Natural killer cell (primary cell): ENCODE data around the gene ACTN4. TPM values are rescaled to one million over a fixed set of nuclear protein-coding genes. Genes with fewer than 3 reads are reported as not detected.

Experiments
- ATAC-seq, 3 donors: fragments of 150-1000 bp in 2 of 3; fragments of 200-7000 bp in 1 of 3; cut with Tn5 transposase; 1 replicate in 1 of 3; 2 replicates in 2 of 3; pipeline ENCODE4 v1.10.0; 2021; ENCODE audit warnings: mild to moderate bottlenecking in 2 of 3, moderate library complexity in 2 of 3
- DNase-seq, 2 donors: peaks; one replicate each; pipeline versions ENCODE4 v3.0.0 to v3.0.0-alpha.2; 2013 to 2021; ENCODE audit warnings: mixed read lengths in 1 of 2
- H3K27ac ChIP-seq: one replicate; pipeline ENCODE4 v1.5.1; 2013; ENCODE audit warnings: mild to moderate bottlenecking, low read length
- H3K27me3 ChIP-seq: one replicate; pipeline ENCODE4 v1.6.1; 2013; ENCODE audit warnings: low read length; ENCODE audit not compliant: control insufficient read depth, insufficient read depth
- H3K36me3 ChIP-seq: one replicate; pipeline ENCODE4 v1.6.1; 2013; ENCODE audit warnings: low read length; ENCODE audit not compliant: control insufficient read depth, insufficient read depth
- H3K4me1 ChIP-seq: one replicate; pipeline ENCODE4 v1.6.1; 2013; ENCODE audit warnings: low read length; ENCODE audit not compliant: control insufficient read depth, insufficient read depth
- H3K4me3 ChIP-seq: one replicate; pipeline ENCODE4 v1.5.1; 2013; ENCODE audit warnings: low read length
- H3K9me3 ChIP-seq: one replicate; pipeline ENCODE4 v1.6.1; 2013; ENCODE audit warnings: low read length; ENCODE audit not compliant: control insufficient read depth, insufficient read depth
- H3K27ac Mint-ChIP-seq, 2 donors: one replicate each; pipeline ENCODE4 v1.8.0; 2022; ENCODE audit warnings: mild to moderate bottlenecking in 2 of 2, mixed read lengths in 2 of 2, moderate library complexity in 1 of 2
- H3K27me3 Mint-ChIP-seq, 2 donors: one replicate each; pipeline ENCODE4 v1.8.0; 2022; ENCODE audit warnings: low read depth in 2 of 2, mixed read lengths in 2 of 2
- H3K36me3 Mint-ChIP-seq: one replicate; pipeline ENCODE4 v1.8.0; 2022; ENCODE audit warnings: mixed read lengths
- H3K4me1 Mint-ChIP-seq, 2 donors: one replicate each; pipeline ENCODE4 v1.8.0; 2022; ENCODE audit warnings: mixed read lengths in 2 of 2
- H3K4me3 Mint-ChIP-seq: one replicate; pipeline ENCODE4 v1.8.0; 2022; ENCODE audit warnings: mild to moderate bottlenecking, moderate library complexity, mixed read lengths
- H3K9me3 Mint-ChIP-seq, 2 donors: one replicate each; pipeline ENCODE4 v1.8.0; 2022; ENCODE audit warnings: mixed read lengths in 2 of 2
- WGBS: methylation state at CpG from one replicate; pipeline ENCODE4 v1.1.7; 2013; ENCODE audit warnings: missing lambda C conversion rate; ENCODE audit not compliant: insufficient coverage; 5-methylcytosine and 5-hydroxymethylcytosine counted together
- intact Hi-C: fragments of 100-400 bp; cut with micrococcal nuclease; formaldehyde crosslinking; loops from one replicate; pipeline ENCODE4 v1.14.2; 2022
- total RNA-seq, 4 donors: library from RNA; stranded (reverse); fragments of 120-200 nt in 1 of 4; gene quantifications; one replicate each; pipeline versions ENCODE4 v1.2.3 to v1.2.4, GENCODE V29; 2013 to 2022
- TF ChIP-seq, protein P1 (sequence below): fragments of 200-600 bp; IDR thresholded peaks from one replicate; pipeline ENCODE4 v1.8.0; 2022; ENCODE audit warnings: antibody characterized with exemption

ACTN4 gene
- total RNA-seq, 3 donors from 2014 or later (not counting 1 experiment from before 2014, with no cell fraction given): 443 to 595 (median 541) TPM

DNA sequence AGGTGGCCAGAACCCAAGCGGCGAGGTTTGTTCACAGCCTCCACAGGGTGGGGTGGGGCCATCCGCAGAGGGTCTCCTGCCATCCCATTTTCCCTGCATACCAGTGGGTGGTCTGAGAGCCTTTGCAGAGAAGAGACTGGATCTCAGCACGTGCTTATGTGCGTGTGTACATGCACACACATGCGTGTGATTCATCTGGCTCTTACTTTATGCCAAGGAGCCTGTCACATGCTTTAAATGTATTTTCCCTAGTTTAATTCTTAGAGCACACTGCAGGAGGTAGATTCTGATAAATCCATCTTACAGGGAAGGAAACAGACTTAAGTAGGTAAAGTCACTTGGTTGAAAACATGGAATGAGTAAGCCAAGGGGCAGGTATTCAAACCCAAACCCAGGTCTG is 49.7 kb downstream of the ACTN4 start:
- peak overlapping the region; percentile 70 for H3K4me3 Mint-ChIP-seq
- DNase-seq: no peak
- peaks cover 79% of the 10 kb centered on the region for H3K4me1 ChIP-seq
- 93% methylated on average over 6 of the region's 6 CpGs for WGBS
- intact Hi-C loops: loop anchor here (5.0 kb wide), 1 partner anchor 35 kb away; no protein-coding TSS in a partner anchor
- H3K36me3 ChIP-seq: peaks cover 30% of the 10 kb centered on the region
- H3K36me3 Mint-ChIP-seq: no peaks in the 10 kb centered on the region
- H3K27me3 ChIP-seq: no peaks in the 10 kb centered on the region
- no peak overlapping the region for H3K4me3 ChIP-seq
- no peaks in the 10 kb centered on the region for H3K27me3 Mint-ChIP-seq
- peaks cover 74 to 76% of the 10 kb centered on the region in 2 donors for H3K4me1 Mint-ChIP-seq
- TF ChIP-seq, protein P1, sequence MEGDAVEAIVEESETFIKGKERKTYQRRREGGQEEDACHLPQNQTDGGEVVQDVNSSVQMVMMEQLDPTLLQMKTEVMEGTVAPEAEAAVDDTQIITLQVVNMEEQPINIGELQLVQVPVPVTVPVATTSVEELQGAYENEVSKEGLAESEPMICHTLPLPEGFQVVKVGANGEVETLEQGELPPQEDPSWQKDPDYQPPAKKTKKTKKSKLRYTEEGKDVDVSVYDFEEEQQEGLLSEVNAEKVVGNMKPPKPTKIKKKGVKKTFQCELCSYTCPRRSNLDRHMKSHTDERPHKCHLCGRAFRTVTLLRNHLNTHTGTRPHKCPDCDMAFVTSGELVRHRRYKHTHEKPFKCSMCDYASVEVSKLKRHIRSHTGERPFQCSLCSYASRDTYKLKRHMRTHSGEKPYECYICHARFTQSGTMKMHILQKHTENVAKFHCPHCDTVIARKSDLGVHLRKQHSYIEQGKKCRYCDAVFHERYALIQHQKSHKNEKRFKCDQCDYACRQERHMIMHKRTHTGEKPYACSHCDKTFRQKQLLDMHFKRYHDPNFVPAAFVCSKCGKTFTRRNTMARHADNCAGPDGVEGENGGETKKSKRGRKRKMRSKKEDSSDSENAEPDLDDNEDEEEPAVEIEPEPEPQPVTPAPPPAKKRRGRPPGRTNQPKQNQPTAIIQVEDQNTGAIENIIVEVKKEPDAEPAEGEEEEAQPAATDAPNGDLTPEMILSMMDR: no peak
- H3K27ac ChIP-seq: no peak overlapping the region
- H3K27ac Mint-ChIP-seq: peak overlapping the region; percentile 89 to 93
- H3K9me3 Mint-ChIP-seq: no peaks in the 10 kb centered on the region
- no peaks in the 10 kb centered on the region for H3K9me3 ChIP-seq
- no peak for ATAC-seq

DNA sequence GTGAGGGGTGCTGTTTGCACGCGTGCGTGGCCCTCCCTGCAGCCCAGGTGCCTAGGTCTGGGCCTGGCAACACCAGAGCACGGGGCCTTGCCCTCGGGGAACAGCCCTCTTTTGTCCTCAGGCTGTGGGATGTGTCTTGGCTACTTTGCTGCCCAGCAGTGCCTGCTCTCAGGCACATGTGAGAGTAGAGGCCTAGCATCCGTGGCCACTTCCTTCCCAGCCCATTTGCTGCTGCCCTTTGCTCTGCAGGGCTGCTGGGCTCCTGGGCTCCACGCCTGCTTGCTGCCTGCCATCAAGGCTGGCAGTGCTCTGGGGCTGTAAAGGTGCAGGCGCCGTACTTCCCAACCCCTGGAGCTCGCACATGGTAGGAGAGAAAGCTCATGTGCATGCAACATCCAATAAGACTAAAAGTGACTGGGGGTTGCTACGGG is 50.2 kb downstream of the ACTN4 start:
- Mint-ChIP-seq H3K27me3 (no peaks in the 10 kb centered on the region), H3K27ac (peak overlapping the region; percentile 89 to 93), H3K9me3 (no peaks in the 10 kb centered on the region), H3K36me3 (no peaks in the 10 kb centered on the region), H3K4me3 (peak overlapping the region; percentile 81), H3K4me1 (peaks cover 70 to 71% of the 10 kb centered on the region in 2 donors)
- 72% methylated on average over 11 of the region's 11 CpGs for WGBS
- peaks cover 74% of the 10 kb centered on the region for H3K4me1 ChIP-seq
- intact Hi-C loops: loop anchor here (5.0 kb wide), 1 partner anchor 35 kb away; no protein-coding TSS in a partner anchor
- TF ChIP-seq, protein P1: no peak
- no peaks in the 10 kb centered on the region for H3K27me3 ChIP-seq
- DNase-seq (no peak), ATAC-seq (no peak)
- H3K4me3 ChIP-seq: no peak overlapping the region
- no peak overlapping the region for H3K27ac ChIP-seq
- H3K9me3 ChIP-seq: no peaks in the 10 kb centered on the region
- H3K36me3 ChIP-seq: peaks cover 35% of the 10 kb centered on the region

DNA sequence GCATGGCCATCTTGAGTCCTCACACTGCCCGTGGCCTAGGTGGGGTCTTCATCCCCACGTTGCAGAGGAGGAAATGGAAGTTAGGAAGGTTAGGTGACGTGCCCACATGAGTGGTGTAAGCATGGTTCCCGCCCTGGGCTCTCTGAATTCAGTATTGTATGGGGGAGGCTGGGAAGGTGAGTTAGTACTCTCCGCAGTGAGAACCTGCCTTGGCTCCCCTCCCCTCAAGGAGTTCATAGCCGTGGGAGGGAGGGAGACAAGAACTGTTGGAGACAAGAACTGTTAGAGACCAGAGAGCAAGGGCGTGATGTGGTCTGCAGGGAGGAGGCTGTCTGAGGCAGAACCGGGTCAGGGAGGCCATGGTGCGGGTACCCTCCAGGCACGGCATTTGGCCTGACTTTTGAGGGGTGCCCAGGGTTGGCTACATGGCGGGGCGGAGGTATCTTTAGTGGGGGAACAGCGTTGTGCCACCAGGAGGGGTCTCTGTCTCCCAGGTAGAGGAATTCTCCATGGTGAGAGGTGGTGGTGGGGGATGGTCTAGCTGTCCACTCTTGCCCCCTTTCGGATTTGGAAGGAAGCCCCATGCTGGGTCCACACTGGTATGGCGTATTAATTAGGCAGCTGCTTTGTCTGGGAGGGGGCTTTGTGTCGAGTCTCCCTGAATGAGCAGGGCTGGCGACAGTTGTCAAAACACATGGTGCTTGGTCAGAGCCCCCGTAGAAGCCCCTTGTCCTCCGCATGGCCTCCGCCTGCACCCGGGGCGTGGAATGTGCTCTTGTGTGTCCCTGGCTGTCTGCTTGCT is 51.0 kb downstream of the ACTN4 start:
- no peaks in the 10 kb centered on the region for H3K36me3 Mint-ChIP-seq
- H3K4me1 ChIP-seq: peaks cover 66% of the 10 kb centered on the region
- intact Hi-C loops: loop anchor here (5.0 kb wide), 1 partner anchor 34 kb away; no protein-coding TSS in a partner anchor

More for the DNA sequence above, 51.0 kb downstream of the ACTN4 start:
- H3K27ac ChIP-seq: peak overlapping the region; percentile 14
- ATAC-seq (no peak), DNase-seq (no peak)
- H3K4me3 ChIP-seq: no peak overlapping the region
- WGBS: 71% methylated on average over 22 of the region's 22 CpGs
- H3K36me3 ChIP-seq: peaks cover 38% of the 10 kb centered on the region
- Mint-ChIP-seq H3K4me3 (peak overlapping the region; percentile 81), H3K4me1 (peaks cover 62 to 64% of the 10 kb centered on the region in 2 donors), H3K9me3 (no peaks in the 10 kb centered on the region), H3K27me3 (no peaks in the 10 kb centered on the region), H3K27ac (peak overlapping the region; percentile 89 to 93)
- H3K27me3 ChIP-seq: no peaks in the 10 kb centered on the region
- TF ChIP-seq, protein P1: no peak
- H3K9me3 ChIP-seq: no peaks in the 10 kb centered on the region
